ENCODE results near the gene PIK3R6.

- TF ChIP-seq CTCF (IDR thresholded peaks at IDR 0.05), result no peak
- TF ChIP-seq POLR2A (IDR thresholded peaks at IDR 0.05), result no peak
Observed at GRCh38 chr17:8818654-8819330, 48.7 kb downstream of the PIK3R6 start.
